ENCODE results near the gene MARCHF11. TPM values are rescaled to one million over a fixed set of nuclear protein-coding genes. Genes with fewer than 3 reads are reported as not detected.

MARCHF11 gene
- total RNA-seq, 4 donors from 2014 or later = not detected

GRCh38 chr5:16131878-16132277 lies 47.7 kb downstream of the MARCHF11 start:
- WGBS, 2 donors = 85 to 87% methylated on average over 5 of the region's 5 CpGs

GRCh38 chr5:16128944-16129343 lies 50.6 kb downstream of the MARCHF11 start:
- intact Hi-C loops (cut with DNase I; ENCODE audit: low total_unique reads) = no loop called here
- DNase-seq (ENCODE audit: low spot score in 2 of 2) = no peak
- TF ChIP-seq POLR2A (IDR thresholded peaks at IDR 0.05) = no peak
- no peak for TF ChIP-seq CTCF (IDR thresholded peaks at IDR 0.05)
- no peak overlapping the region for H3K4me3 ChIP-seq (ENCODE audit: low read depth, poor library complexity, severe bottlenecking)
- 53 to 56% methylated on average over 5 of the region's 5 CpGs for WGBS, 2 donors

More at GRCh38 chr5:16131878-16132277, 47.7 kb downstream of the MARCHF11 start:
- no peak overlapping the region for H3K4me3 ChIP-seq (ENCODE audit: low read depth, poor library complexity, severe bottlenecking)
- TF ChIP-seq POLR2A (IDR thresholded peaks at IDR 0.05) (no peak), CTCF (IDR thresholded peaks at IDR 0.05) (no peak)
- intact Hi-C loops (cut with DNase I; ENCODE audit: low total_unique reads) = no loop called here
- no peak for DNase-seq (ENCODE audit: low spot score in 2 of 2)

GRCh38 chr5:16127865-16128544 lies 51.6 kb downstream of the MARCHF11 start:
- intact Hi-C loops (cut with DNase I; ENCODE audit: low total_unique reads) = no loop called here
- no peak for DNase-seq (ENCODE audit: low spot score in 2 of 2)
- no peak for TF ChIP-seq POLR2A (IDR thresholded peaks at IDR 0.05)
- TF ChIP-seq CTCF (IDR thresholded peaks at IDR 0.05) = no peak

GRCh38 chr5:16120579-16120978 lies 59.0 kb downstream of the MARCHF11 start:
- TF ChIP-seq CTCF (IDR thresholded peaks at IDR 0.05) = no peak
- WGBS, 2 donors = 81 to 91% methylated on average over 3 of the region's 3 CpGs
- no peak for DNase-seq (ENCODE audit: low spot score in 2 of 2)
- no peak overlapping the region for H3K4me3 ChIP-seq (ENCODE audit: low read depth, poor library complexity, severe bottlenecking)
- intact Hi-C loops (cut with DNase I; ENCODE audit: low total_unique reads) = no loop called here

More at GRCh38 chr5:16127865-16128544, 51.6 kb downstream of the MARCHF11 start:
- H3K4me3 ChIP-seq (ENCODE audit: low read depth, poor library complexity, severe bottlenecking) = no peak overlapping the region
- 69 to 71% methylated on average over 4 of the region's 4 CpGs for WGBS, 2 donors

- DNase-seq (ENCODE audit: low spot score in 2 of 2) = no peak
- 84 to 89% methylated on average over 4 of the region's 4 CpGs for whole genome bisulfite sequencing, 2 donors
- H3K4me3 ChIP-seq (ENCODE audit: low read depth, poor library complexity, severe bottlenecking) = no peak overlapping the region
- intact Hi-C loops (cut with DNase I; ENCODE audit: low total_unique reads) = no loop called here
- TF ChIP-seq POLR2A (IDR thresholded peaks at IDR 0.05) (no peak), CTCF (IDR thresholded peaks at IDR 0.05) (no peak)
These were observed 59.8 kb downstream of the MARCHF11 start for GRCh38 chr5:16119790-16120189.

GRCh38 chr5:16115140-16115539 lies 64.5 kb downstream of the MARCHF11 start:
- intact Hi-C loops (cut with DNase I; ENCODE audit: low total_unique reads) = no loop called here
- no peak for TF ChIP-seq POLR2A (IDR thresholded peaks at IDR 0.05)
- TF ChIP-seq CTCF (IDR thresholded peaks at IDR 0.05) = no peak
- WGBS, 2 donors = 88 to 90% methylated on average over 8 of the region's 8 CpGs
- no peak for DNase-seq (ENCODE audit: low spot score in 2 of 2)
- no peak overlapping the region for H3K4me3 ChIP-seq (ENCODE audit: low read depth, poor library complexity, severe bottlenecking)
